K562 (cell line): ENCODE measurements around the gene CEBPZ. TPM values are rescaled to one million over a fixed set of nuclear protein-coding genes. Genes with fewer than 3 reads are reported as not detected.
A peak's percentile ranks its signal among the peaks of the same experiment; 100 is the strongest.

Experiments used
- ATAC-seq: fragments of 200-7000 bp; cut with Tn5 transposase; 3 replicates; pipeline ENCODE4 v1.9.1; 2020; ENCODE audit warnings: moderate library complexity
- BruUV-seq: library from RNA; stranded (reverse); fragments of 400-500 nt; replicated peaks from 2 replicates; lab custom pipeline; 2021; lab: Mats Ljungman, UMichigan
- CTCF ChIA-PET: fragments of 300-600 bp; formaldehyde crosslinking; extraction: SDS; loops from one replicate; lab custom pipeline; 2021; ENCODE audit warnings: low intra/inter-chr PET ratio; lab: Yijun Ruan, JAX
- POLR2A ChIA-PET: fragments of 300-600, 350-650 bp; sonication (Branson Sonifier 250); formaldehyde crosslinking; extraction: SDS; loops from one replicate; lab custom pipeline; 2021; ENCODE audit warnings: antibody characterized with exemption, inconsistent platforms; lab: Yijun Ruan, JAX
- DNase-seq, 4 experiments: peaks; one replicate each; pipeline versions ENCODE4 v3.0.0 to v3.0.0-alpha.2; 2011 to 2018; ENCODE audit warnings: low spot score in 3 of 4, mixed read lengths in 3 of 4; ENCODE audit errors: extremely low read depth in 1 of 4
- FAIRE-seq: peaks from 2 replicates; lab custom pipeline; 2011; peaks lifted over from hg19 to GRCh38; lab: Jason Lieb, UNC
- H2AFZ ChIP-seq: 2 replicates; pipeline ENCODE4 v1.6.0; 2011; ENCODE audit warnings: low read depth, low read length, control low read depth, inconsistent platforms
- H3K27ac ChIP-seq: fragments of 200-600 bp; 3 replicates; pipeline ENCODE4 v1.8.0; 2011; ENCODE audit warnings: low read depth, mild to moderate bottlenecking, control low read depth, inconsistent platforms, low read length, moderate library complexity, mixed read lengths; ENCODE audit errors: extremely low read depth
- H3K27me3 ChIP-seq, 2 experiments: fragments of 300-600 bp in 1 of 2; 2 replicates in 1 of 2; 3 replicates in 1 of 2; pipeline versions ENCODE4 v1.6.0 to v1.8.0; 2011; ENCODE audit warnings: inconsistent platforms in 2 of 2, low read length in 2 of 2, mild to moderate bottlenecking in 1 of 2, mixed read lengths in 1 of 2, moderate library complexity in 1 of 2; ENCODE audit not compliant: control insufficient read depth in 2 of 2, insufficient read depth in 2 of 2
- H3K36me3 ChIP-seq: fragments of 300-600 bp; 3 replicates; pipeline ENCODE4 v1.8.0; 2011; ENCODE audit warnings: mild to moderate bottlenecking, low read length, inconsistent platforms; ENCODE audit not compliant: control insufficient read depth, insufficient read depth
- H3K4me1 ChIP-seq, 2 experiments: fragments of 200-600 bp in 1 of 2; replicated peaks in 1 of 2; 2 replicates in 1 of 2; 3 replicates in 1 of 2; pipeline versions ENCODE4 v1.5.1 to v1.8.0; 2011; ENCODE audit warnings: inconsistent platforms in 2 of 2, low read length in 2 of 2, mild to moderate bottlenecking in 1 of 2, mixed read lengths in 1 of 2, moderate library complexity in 1 of 2; ENCODE audit not compliant: control insufficient read depth in 2 of 2, insufficient read depth in 2 of 2
- H3K4me2 ChIP-seq: 2 replicates; pipeline ENCODE4 v1.6.1; 2011; ENCODE audit warnings: low read length, control low read depth, inconsistent platforms, mixed read lengths; ENCODE audit not compliant: insufficient read depth
- H3K4me3 ChIP-seq: fragments of 200-600 bp; sonication (generic), shearing (Covaris generic); 2 replicates; pipeline ENCODE4 v1.5.1; 2016; ENCODE audit warnings: control low read depth, inconsistent platforms
- H3K79me2 ChIP-seq: fragments of 200-600 bp; 3 replicates; pipeline ENCODE4 v1.8.0; 2011; ENCODE audit warnings: low read length, inconsistent platforms; ENCODE audit not compliant: control insufficient read depth, insufficient read depth
- H3K9ac ChIP-seq, 2 experiments: 2 replicates each; pipeline versions ENCODE4 v1.6.0 to v1.6.1; 2011; ENCODE audit warnings: low read depth in 2 of 2, low read length in 2 of 2, control low read depth in 1 of 2, inconsistent platforms in 1 of 2, mild to moderate bottlenecking in 1 of 2, mixed read lengths in 1 of 2; ENCODE audit not compliant: insufficient read depth in 1 of 2
- H3K9me1 ChIP-seq: one replicate; pipeline ENCODE4 v1.6.0; 2011; ENCODE audit warnings: inconsistent platforms, mild to moderate bottlenecking, low read length, moderate library complexity; ENCODE audit not compliant: control insufficient read depth, insufficient read depth
- H3K9me3 ChIP-seq: replicated peaks from 2 replicates; pipeline ENCODE4 v1.5.1; 2011; ENCODE audit warnings: low read depth, low read length, inconsistent platforms; ENCODE audit not compliant: control insufficient read depth, insufficient read depth
- H4K20me1 ChIP-seq: replicated peaks from 2 replicates; pipeline ENCODE4 v1.6.1; 2011; ENCODE audit warnings: low read length, inconsistent platforms, mixed read lengths; ENCODE audit not compliant: control insufficient read depth, insufficient read depth
- RBBP5 ChIP-seq: fragments of 200-600 bp; sonication (generic); IDR thresholded peaks from 2 replicates; pipeline ENCODE4 v1.6.1; 2012; ENCODE audit warnings: borderline replicate concordance, mild to moderate bottlenecking, low read length, control low read depth, inconsistent platforms; ENCODE audit not compliant: insufficient read depth, poor library complexity, severe bottlenecking
- WGBS: fragments of 100-300 bp; shearing (Covaris generic); methylation state at CpG from one replicate; pipeline ENCODE4 v1.1.6; 2016; ENCODE audit warnings: low coverage, mixed read lengths; ENCODE audit not compliant: insufficient coverage; ENCODE audit errors: missing lambda C conversion rate; 5-methylcytosine and 5-hydroxymethylcytosine counted together
- in situ Hi-C: fragments of 300-500 bp; cut with MboI; formaldehyde crosslinking; loops from 4 replicates; pipeline ENCODE4 v1.15.0; 2018; ENCODE audit warnings: inconsistent platforms, mixed read lengths
- intact Hi-C: fragments of 100-400 bp; cut with micrococcal nuclease; formaldehyde crosslinking; loops from 2 replicates; pipeline ENCODE4 v1.14.2; 2022
- polyA plus RNA-seq, 8 experiments: library from polyadenylated mRNA; depleted of rRNA in 4 of 8; stranded (reverse) in 5 of 8; unstranded in 3 of 8; fragments of >200 nt; fragmentation: Nextera tagmentation in 2 of 8; fragmentation: Illumina TruSeq in 1 of 8; extraction: Ambion mirVana in 2 of 8; extraction: Trizol in 1 of 8; gene quantifications; 2 replicates each; pipeline versions ENCODE4 v1.2.1 to v1.2.3, GENCODE V29; 2011 to 2014; ENCODE audit warnings: inconsistent platforms in 1 of 8, missing spikeins in 1 of 8
- total RNA-seq, 7 experiments: library from RNA; depleted of rRNA in 6 of 7; stranded (reverse); fragments of >200 nt in 6 of 7; fragmentation: Illumina TruSeq in 2 of 7; extraction: Trizol in 2 of 7; gene quantifications; 2 replicates each; pipeline versions ENCODE4 v1.2.1 to v1.2.3, GENCODE V29; 2011 to 2021; ENCODE audit warnings: low replicate concordance in 1 of 7
- TF ChIP-seq, protein P1 (sequence below), 2 experiments: fragments of 450-650 bp; formaldehyde crosslinking in 1 of 2; IDR thresholded peaks; 2 replicates each; pipeline versions ENCODE4 v1.4.0 to v1.6.1; 2014 to 2020; ENCODE audit warnings: mild to moderate bottlenecking in 2 of 2, borderline replicate concordance in 1 of 2, low read depth in 1 of 2

The CEBPZ gene
- total and polyA plus RNA-seq, 9 of the 15 experiments (the other 6 are each of a cell fraction or from before 2014, with no cell fraction given): 49.7 to 160 (median 82.8) TPM

DNA sequence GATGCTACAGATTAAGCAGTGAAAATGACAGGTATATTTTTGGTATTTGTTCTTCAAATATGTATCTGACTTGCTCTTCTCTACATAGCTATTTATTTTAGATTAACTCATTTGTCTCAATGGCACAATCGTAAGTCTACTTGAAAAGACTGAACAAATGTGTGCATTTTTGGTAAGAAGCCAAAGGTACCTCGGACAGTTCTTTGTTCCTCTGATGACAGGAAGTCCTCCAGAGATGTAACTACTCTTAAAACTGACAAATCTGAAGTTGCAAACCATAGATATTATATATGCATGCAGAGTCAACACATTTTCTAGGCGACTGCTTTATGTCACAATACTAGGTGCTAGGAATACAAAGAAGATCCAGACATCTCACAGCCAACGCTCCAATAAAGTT is 36.7 kb upstream of the CEBPZ start:
- in situ Hi-C loops: no loop called here
- Histone ChIP-seq H4K20me1 (no peaks in the 10 kb centered on the region), H3K27me3 (no peaks in the 10 kb centered on the region), H2AFZ (no peak overlapping the region), H3K4me1 (no peaks in the 10 kb centered on the region), H3K36me3 (peaks cover 61% of the 10 kb centered on the region), H3K9me3 (no peaks in the 10 kb centered on the region), H3K9me1 (no peaks in the 10 kb centered on the region), H3K9ac (no peak overlapping the region), H3K4me2 (no peak overlapping the region), H3K79me2 (no peaks in the 10 kb centered on the region), H3K27ac (no peak overlapping the region), H3K4me3 (no peak overlapping the region)
- POLR2A ChIA-PET: no interaction called here
- no TSS peak for BruUV-seq
- intact Hi-C loops: no loop called here
- ATAC-seq (no peak), FAIRE-seq (no peak), DNase-seq (no peak)
- CTCF ChIA-PET: no interaction called here
- WGBS: 82% methylated on average over 4 of the region's 4 CpGs
- TF ChIP-seq, protein P1, sequence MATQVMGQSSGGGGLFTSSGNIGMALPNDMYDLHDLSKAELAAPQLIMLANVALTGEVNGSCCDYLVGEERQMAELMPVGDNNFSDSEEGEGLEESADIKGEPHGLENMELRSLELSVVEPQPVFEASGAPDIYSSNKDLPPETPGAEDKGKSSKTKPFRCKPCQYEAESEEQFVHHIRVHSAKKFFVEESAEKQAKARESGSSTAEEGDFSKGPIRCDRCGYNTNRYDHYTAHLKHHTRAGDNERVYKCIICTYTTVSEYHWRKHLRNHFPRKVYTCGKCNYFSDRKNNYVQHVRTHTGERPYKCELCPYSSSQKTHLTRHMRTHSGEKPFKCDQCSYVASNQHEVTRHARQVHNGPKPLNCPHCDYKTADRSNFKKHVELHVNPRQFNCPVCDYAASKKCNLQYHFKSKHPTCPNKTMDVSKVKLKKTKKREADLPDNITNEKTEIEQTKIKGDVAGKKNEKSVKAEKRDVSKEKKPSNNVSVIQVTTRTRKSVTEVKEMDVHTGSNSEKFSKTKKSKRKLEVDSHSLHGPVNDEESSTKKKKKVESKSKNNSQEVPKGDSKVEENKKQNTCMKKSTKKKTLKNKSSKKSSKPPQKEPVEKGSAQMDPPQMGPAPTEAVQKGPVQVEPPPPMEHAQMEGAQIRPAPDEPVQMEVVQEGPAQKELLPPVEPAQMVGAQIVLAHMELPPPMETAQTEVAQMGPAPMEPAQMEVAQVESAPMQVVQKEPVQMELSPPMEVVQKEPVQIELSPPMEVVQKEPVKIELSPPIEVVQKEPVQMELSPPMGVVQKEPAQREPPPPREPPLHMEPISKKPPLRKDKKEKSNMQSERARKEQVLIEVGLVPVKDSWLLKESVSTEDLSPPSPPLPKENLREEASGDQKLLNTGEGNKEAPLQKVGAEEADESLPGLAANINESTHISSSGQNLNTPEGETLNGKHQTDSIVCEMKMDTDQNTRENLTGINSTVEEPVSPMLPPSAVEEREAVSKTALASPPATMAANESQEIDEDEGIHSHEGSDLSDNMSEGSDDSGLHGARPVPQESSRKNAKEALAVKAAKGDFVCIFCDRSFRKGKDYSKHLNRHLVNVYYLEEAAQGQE (IDR thresholded peaks at IDR 0.05; ENCODE audit: borderline replicate concordance): peak; percentile 47
- TF ChIP-seq, protein P1 (CRISPR knock-in tag; IDR thresholded peaks at IDR 0.05; ENCODE audit: low read depth): no peak
- no peak for TF ChIP-seq RBBP5
